ENCODE measurements around the gene CIRBP. TPM values are rescaled to one million over a fixed set of nuclear protein-coding genes. Genes with fewer than 3 reads are reported as not detected.
A peak's percentile ranks its signal among the peaks of the same experiment; 100 is the strongest.

Gene CIRBP
- total and polyA plus RNA-seq, 9 of the 15 experiments (the other 6 are each of a cell fraction or from before 2014, with no cell fraction given) = 20.5 to 327 (median 176) TPM

- no peak for TF ChIP-seq THRB (CRISPR knock-in tag; conservative IDR thresholded peaks at IDR 0.05)
- no peak for TF ChIP-seq TFE3 (CRISPR knock-in tag; IDR thresholded peaks at IDR 0.05)
- TF ChIP-seq SMARCA5 (IDR thresholded peaks at IDR 0.05) = peak; percentile 46; the same call in 1 of the 2 replicates
- no peak for TF ChIP-seq GTF2A2 (tag; IDR thresholded peaks at IDR 0.05)
Measured at GRCh38 chr19:1264801-1265614, 4.1 kb upstream of the CIRBP start (continued).

GRCh38 chr19:1265615-1266128, 3.5 kb upstream of the CIRBP start:
- intact Hi-C loops (cut with micrococcal nuclease) (loop anchor here (1.0 kb wide), 2 partner anchors 16 to 21 kb away; no protein-coding TSS in a partner anchor), in situ Hi-C loops (cut with MboI) (no loop called here)
- 10% methylated on average over 19 of the region's 28 CpGs for WGBS (ENCODE audit: insufficient coverage, low coverage, missing lambda C conversion rate)
- H3K9me1 ChIP-seq (ENCODE audit: control insufficient read depth, insufficient read depth, low read length) = no peaks in the 10 kb centered on the region
- no peak for ATAC-seq
- H3K27ac ChIP-seq (ENCODE audit: extremely low read depth, low read depth, low read length) = peak overlapping the region; percentile 58; the same call in 2 of the 3 replicates
- no peak for FAIRE-seq
- H3K4me2 ChIP-seq (ENCODE audit: insufficient read depth, low read length) = peak overlapping the region; percentile 76
- no TSS peak for BruUV-seq (replicated peaks)
- H3K4me1 ChIP-seq (replicated peaks in 1 of 2; ENCODE audit: control insufficient read depth in 2 of 2, insufficient read depth in 2 of 2, low read length in 2 of 2) = peaks cover 55 to 94% of the 10 kb centered on the region in 2 experiments
- peak in 1 of 4 experiments; percentile 47 for DNase-seq (ENCODE audit: extremely low read depth in 1 of 4, low spot score in 3 of 4)
- CTCF ChIA-PET (ENCODE audit: low intra/inter-chr PET ratio) = interaction anchor here (1.3 to 3.3 kb wide), 2 partner anchors 13 to 22 kb away, joined by 5 to 51 read pairs; no protein-coding TSS in a partner anchor
- peaks cover 29% of the 10 kb centered on the region for H3K79me2 ChIP-seq (ENCODE audit: control insufficient read depth, insufficient read depth, low read length)
- POLR2A ChIA-PET = interaction anchor here (0.6 to 2.3 kb wide), 4 partner anchors 9 to 267 kb away, joined by 3 to 11 read pairs (median 7); no protein-coding TSS in a partner anchor
- peak overlapping the region; percentile 59 for H3K4me3 ChIP-seq
- H3K27me3 ChIP-seq (ENCODE audit: control insufficient read depth in 2 of 2, insufficient read depth in 2 of 2, low read length in 2 of 2) = no peaks in the 10 kb centered on the region
- H3K9me3 ChIP-seq (replicated peaks; ENCODE audit: control insufficient read depth, insufficient read depth, low read depth, low read length) = no peaks in the 10 kb centered on the region
- H4K20me1 ChIP-seq (replicated peaks; ENCODE audit: control insufficient read depth, insufficient read depth, low read length) = peaks cover 9% of the 10 kb centered on the region
- peak overlapping the region; percentile 80 for H2AFZ ChIP-seq (ENCODE audit: low read depth, low read length)
- peak overlapping the region; percentile 36 to 87; a peak in 3 of 4 replicates for H3K9ac ChIP-seq (ENCODE audit: insufficient read depth in 1 of 2, low read depth in 2 of 2, low read length in 2 of 2)
- peaks cover 10% of the 10 kb centered on the region; the same call in 2 of the 3 replicates for H3K36me3 ChIP-seq (ENCODE audit: control insufficient read depth, insufficient read depth, low read length)
- 0 out of 2 replicates have a peak, but pooled peaks have one; percentile 16 for TF ChIP-seq FOXP4 (CRISPR knock-in tag; IDR thresholded peaks at IDR 0.05; ENCODE audit: borderline replicate concordance)
- TF ChIP-seq FOXP1 (CRISPR knock-in tag; IDR thresholded peaks at IDR 0.05) = peak; percentile 34
- TF ChIP-seq PCBP2 (IDR thresholded peaks at IDR 0.05; ENCODE audit: low read depth, low read length, poor library complexity, severe bottlenecking) = no peak
- TF ChIP-seq BHLHE40 (IDR thresholded peaks at IDR 0.05; ENCODE audit: low read length) = peak; percentile 64
- TF ChIP-seq ZNF644 (tag; IDR thresholded peaks at IDR 0.05; ENCODE audit: low read depth) = no peak
- no peak for TF ChIP-seq EZH2 (IDR thresholded peaks at IDR 0.05; ENCODE audit: borderline replicate concordance, low read depth, low read length)
- no peak for TF ChIP-seq KAT8 (IDR thresholded peaks at IDR 0.05; ENCODE audit: low read depth)

All from K562 (cell line).